Stimulated activated CD4-positive, alpha-beta T cell treated with anti-CD3 and anti-CD28 coated beads, Interleukin-2, amount 100 ng/mL, for 48 hours (primary cell): Measurements from ENCODE around the gene PNPLA2.

Experiments
- DNase-seq, 2 donors: peaks; one replicate each; pipeline ENCODE4 v3.0.0-alpha.2; 2020

PNPLA2 gene

DNA sequence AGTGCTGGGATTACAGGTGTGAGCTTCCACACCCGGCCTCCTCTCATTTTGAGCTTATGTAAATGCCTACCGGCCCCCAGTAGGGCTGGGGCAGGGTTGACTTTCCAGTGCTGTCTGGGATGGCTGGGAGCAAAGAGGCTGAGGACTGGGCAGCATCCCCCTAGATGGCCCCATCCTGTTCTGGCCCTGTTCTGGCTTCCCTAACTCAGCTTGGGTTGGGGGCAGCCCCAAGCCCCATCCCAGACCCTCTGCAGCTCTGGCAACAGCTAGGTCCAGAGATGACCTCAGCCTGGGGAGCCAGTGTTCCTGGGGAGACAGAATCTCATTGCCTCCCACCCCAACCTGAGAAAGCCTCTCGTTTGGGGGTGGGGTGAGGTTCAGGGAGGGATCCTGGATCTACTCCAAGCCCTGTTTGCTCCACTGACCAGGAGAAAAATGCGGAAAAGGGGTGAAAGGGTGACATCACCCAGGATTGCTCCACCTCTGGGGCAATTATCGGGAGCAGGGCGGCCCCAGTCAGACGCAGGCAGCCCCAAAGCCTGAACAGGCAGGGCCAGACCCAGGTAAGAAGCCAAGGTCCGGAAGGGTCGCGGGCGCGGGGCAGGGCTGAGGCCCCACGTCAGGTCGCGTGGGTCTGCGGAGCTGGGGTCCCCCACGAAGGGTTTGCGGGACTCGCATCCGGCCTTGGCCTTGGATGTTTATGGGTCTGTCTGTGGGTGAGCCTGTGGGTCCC is at the start of gene PNPLA2:
Gene PNPLA2, plus strand, starts transcription at position 519 of the 733 bp plus-strand sequence. CDS start 805 bp downstream, outside the sequence.
- no peak for DNase-seq

DNA sequence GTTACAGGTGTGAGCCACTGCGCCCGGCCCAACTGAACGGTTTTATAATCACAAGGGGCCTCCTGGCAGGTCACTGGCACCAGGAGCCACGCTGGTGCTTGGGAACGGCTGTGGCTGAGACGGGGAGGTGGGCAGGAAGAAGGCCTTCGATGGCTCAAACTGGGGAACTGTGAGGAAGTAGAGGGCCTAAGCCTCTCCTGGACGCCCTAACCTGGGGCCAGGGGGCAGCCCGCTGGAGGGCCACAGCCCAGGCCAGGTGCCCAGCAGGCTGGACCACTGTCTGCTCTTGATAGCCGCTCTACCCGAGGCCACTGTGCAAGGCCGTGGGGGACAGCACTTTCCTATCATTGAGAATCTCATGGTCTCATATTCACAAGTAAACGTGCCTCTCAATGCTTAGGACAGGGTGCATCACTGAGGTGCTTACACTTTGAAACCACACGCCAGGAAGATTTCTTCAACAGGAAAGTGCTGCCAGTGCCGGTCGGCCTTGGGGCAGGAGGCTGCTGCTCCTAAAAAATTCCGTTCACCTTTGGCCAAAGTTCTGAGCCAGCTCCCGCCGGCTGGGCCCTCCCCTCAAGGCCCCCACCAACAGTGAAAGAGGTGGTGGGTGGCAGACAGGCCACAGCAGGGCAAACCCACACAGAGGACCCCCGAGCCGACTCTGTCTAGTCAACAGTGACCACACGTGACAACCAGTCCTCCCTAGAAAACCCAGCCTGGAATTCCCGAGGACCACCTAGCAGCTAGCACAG is 48.6 kb upstream of the PNPLA2 start:
- DNase-seq = no peak

DNA sequence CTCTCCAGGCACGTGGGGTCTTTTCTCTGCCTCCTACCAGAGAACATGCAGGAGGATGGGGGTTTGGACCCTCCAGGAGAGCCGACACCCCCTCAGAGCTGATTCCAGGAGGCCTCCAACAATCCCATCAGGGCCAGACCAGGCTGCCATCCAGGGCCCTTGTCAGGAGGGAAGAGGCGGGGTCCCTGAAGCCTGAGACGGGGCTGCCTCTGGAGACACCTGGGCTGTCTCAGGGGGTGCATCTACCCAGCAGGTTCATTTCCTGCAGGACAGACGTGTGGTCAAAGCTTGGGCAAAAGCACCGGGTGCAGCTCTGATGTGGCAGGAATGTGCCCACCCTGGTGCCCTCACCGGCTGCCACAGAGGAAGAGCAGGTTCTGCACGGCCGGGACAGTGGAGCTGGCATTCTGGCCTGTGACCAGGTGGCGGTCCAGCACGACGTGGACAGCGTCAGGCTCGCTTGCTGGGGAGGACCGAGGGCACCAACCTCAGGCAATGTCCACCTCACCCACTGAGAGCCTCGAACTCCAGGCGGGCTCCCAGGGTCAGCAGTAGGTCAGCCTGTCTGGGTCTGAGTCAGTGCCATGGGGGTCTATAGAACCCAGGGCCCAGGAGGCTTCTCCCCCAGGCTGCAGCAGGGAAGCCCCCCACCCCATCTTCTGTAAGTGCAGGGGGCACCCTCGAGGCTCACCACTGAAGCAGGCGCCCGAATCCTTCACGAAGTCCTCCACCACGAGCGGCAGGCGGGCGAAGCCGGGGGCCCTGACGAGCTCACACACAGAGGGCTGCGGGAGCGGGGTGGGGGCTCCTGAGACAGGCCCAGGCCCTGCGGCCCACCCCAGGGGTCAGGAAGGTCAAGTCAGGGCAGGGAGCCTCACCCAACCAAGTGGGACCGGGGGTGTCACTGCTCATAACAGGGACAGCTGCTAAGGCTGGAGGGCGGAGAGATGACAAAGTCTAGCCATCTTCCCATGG is 47.8 kb upstream of the PNPLA2 start:
- no peak for DNase-seq

- no peak for DNase-seq
Observed at GRCh38 chr11:771617-772204, 47.0 kb upstream of the PNPLA2 start.

GRCh38 chr11:772429-773390 is 46.0 kb upstream of the PNPLA2 start:
- DNase-seq = no peak

GRCh38 chr11:773425-773824 is 45.3 kb upstream of the PNPLA2 start:
- DNase-seq = no peak

- no peak for DNase-seq
Observed at GRCh38 chr11:773830-774229, 44.9 kb upstream of the PNPLA2 start.

GRCh38 chr11:774873-775592 is 43.7 kb upstream of the PNPLA2 start:
- DNase-seq = no peak

DNA sequence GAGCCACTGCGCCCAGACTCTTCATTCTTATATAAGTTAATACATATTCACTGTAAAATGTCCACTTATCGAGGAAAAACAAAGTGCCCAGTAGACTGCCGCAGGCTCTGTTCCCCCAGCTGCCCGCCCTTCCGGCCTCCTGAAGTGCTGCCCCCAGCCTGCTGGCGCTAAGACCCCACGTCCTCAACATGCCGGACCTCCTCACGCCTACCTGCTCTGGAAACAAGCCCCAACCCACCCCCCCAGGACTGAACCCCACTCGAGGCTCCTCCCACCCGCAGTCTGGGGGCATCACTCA is 42.5 kb upstream of the PNPLA2 start:
- DNase-seq = no peak

- no peak for DNase-seq
Observed at GRCh38 chr11:776561-777287, 42.0 kb upstream of the PNPLA2 start.

GRCh38 chr11:777288-778255 is 41.1 kb upstream of the PNPLA2 start, which contains the start of gene GATD1:
Gene GATD1 (minus strand): TSS chr11:777487. CDS start chr11:777462, 25 bp downstream.
- DNase-seq = peak; percentile 95

GRCh38 chr11:778976-779954 is 39.4 kb upstream of the PNPLA2 start:
- DNase-seq = no peak

- no peak for DNase-seq
Observed at GRCh38 chr11:779955-780532, 38.7 kb upstream of the PNPLA2 start.

GRCh38 chr11:782264-783174 is 36.2 kb upstream of the PNPLA2 start:
- no peak for DNase-seq

- peak in 1 of 2 donors; percentile 36 for DNase-seq
Observed at GRCh38 chr11:783581-784015, 35.1 kb upstream of the PNPLA2 start.
